ENCODE results near the gene BCL2L1.

GRCh38 chr20:31719644-31720485 lies 2.8 kb downstream of the BCL2L1 start:
- TF ChIP-seq POLR2AphosphoS5 (IDR thresholded peaks at IDR 0.05) (no peak), TAF1 (IDR thresholded peaks at IDR 0.05; ENCODE audit: low read depth) (no peak), CTCF (IDR thresholded peaks at IDR 0.05; ENCODE audit: poor library complexity, severe bottlenecking) (no peak), RAD21 (conservative IDR thresholded peaks at IDR 0.05) (no peak), EP300 (conservative IDR thresholded peaks at IDR 0.05; ENCODE audit: poor library complexity, severe bottlenecking) (no peak), SMC3 (conservative IDR thresholded peaks at IDR 0.05; ENCODE audit: poor library complexity) (no peak), EZH2 (IDR thresholded peaks at IDR 0.05; ENCODE audit: borderline replicate concordance, insufficient read depth, low read length, poor library complexity, severe bottlenecking) (no peak)
- TF ChIP-seq, protein P1, sequence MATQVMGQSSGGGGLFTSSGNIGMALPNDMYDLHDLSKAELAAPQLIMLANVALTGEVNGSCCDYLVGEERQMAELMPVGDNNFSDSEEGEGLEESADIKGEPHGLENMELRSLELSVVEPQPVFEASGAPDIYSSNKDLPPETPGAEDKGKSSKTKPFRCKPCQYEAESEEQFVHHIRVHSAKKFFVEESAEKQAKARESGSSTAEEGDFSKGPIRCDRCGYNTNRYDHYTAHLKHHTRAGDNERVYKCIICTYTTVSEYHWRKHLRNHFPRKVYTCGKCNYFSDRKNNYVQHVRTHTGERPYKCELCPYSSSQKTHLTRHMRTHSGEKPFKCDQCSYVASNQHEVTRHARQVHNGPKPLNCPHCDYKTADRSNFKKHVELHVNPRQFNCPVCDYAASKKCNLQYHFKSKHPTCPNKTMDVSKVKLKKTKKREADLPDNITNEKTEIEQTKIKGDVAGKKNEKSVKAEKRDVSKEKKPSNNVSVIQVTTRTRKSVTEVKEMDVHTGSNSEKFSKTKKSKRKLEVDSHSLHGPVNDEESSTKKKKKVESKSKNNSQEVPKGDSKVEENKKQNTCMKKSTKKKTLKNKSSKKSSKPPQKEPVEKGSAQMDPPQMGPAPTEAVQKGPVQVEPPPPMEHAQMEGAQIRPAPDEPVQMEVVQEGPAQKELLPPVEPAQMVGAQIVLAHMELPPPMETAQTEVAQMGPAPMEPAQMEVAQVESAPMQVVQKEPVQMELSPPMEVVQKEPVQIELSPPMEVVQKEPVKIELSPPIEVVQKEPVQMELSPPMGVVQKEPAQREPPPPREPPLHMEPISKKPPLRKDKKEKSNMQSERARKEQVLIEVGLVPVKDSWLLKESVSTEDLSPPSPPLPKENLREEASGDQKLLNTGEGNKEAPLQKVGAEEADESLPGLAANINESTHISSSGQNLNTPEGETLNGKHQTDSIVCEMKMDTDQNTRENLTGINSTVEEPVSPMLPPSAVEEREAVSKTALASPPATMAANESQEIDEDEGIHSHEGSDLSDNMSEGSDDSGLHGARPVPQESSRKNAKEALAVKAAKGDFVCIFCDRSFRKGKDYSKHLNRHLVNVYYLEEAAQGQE (IDR thresholded peaks at IDR 0.05; ENCODE audit: borderline replicate concordance): no peak
